ENCODE results near the gene SYT1.

Gene SYT1

GRCh38 chr12:79487386-79488110, 623.0 kb downstream of the SYT1 start:
- Histone ChIP-seq H4K20me1 (no peaks in the 10 kb centered on the region), H3K36me3 (no peaks in the 10 kb centered on the region), H3K4me2 (no peak overlapping the region), H3K4me1 (no peaks in the 10 kb centered on the region), H3K9me3 (replicated peaks in 1 of 11) (no peaks in the 10 kb centered on the region), H3K27ac (no peak overlapping the region), H3K9ac (no peak overlapping the region), H3K4me3 (no peak overlapping the region), H3K27me3 (no peaks in the 10 kb centered on the region)
- no peak for TF ChIP-seq Cebpa-rat (IDR thresholded peaks at IDR 0.05)
